Measurements from ENCODE around the gene ALG9. TPM values are rescaled to one million over a fixed set of nuclear protein-coding genes. Genes with fewer than 3 reads are reported as not detected.

Gene ALG9
- polyA plus RNA-seq, 1 experiment, result 40.0 TPM

GRCh38 chr11:111838054-111838453, 33.3 kb downstream of the ALG9 start:
- H3K4me3 ChIP-seq (ENCODE audit: low read depth, low read length), result no peak overlapping the region
- ChIA-PET CTCF (interaction anchor here (1.4 kb wide), 1 partner anchor 61 kb away, joined by 4 read pairs; no protein-coding TSS in a partner anchor), POLR2A (no interaction called here)
- DNase-seq (ENCODE audit: low read depth, low spot score), result no peak
- no peak for TF ChIP-seq CTCF (IDR thresholded peaks at IDR 0.05; ENCODE audit: low read depth, low read length)
- no peak overlapping the region for H3K27ac ChIP-seq (ENCODE audit: low read depth, low read length)
- no peaks in the 10 kb centered on the region for H3K27me3 ChIP-seq (ENCODE audit: control insufficient read depth, insufficient read depth, low read length)
- H3K9me3 ChIP-seq (ENCODE audit: control insufficient read depth, insufficient read depth, low read length), result no peaks in the 10 kb centered on the region

- DNase-seq (ENCODE audit: low read depth, low spot score), result no peak
- TF ChIP-seq CTCF (IDR thresholded peaks at IDR 0.05; ENCODE audit: low read depth, low read length), result no peak
- Histone ChIP-seq H3K27me3 (ENCODE audit: control insufficient read depth, insufficient read depth, low read length) (no peaks in the 10 kb centered on the region), H3K4me3 (ENCODE audit: low read depth, low read length) (no peak overlapping the region), H3K9me3 (ENCODE audit: control insufficient read depth, insufficient read depth, low read length) (no peaks in the 10 kb centered on the region), H3K27ac (ENCODE audit: low read depth, low read length) (no peak overlapping the region)
- ChIA-PET CTCF (interaction anchor here (1.4 kb wide), 1 partner anchor 61 kb away, joined by 4 read pairs; no protein-coding TSS in a partner anchor), POLR2A (no interaction called here)
These were observed 34.0 kb downstream of the ALG9 start for GRCh38 chr11:111837366-111837891.

- Histone ChIP-seq H3K9me3 (ENCODE audit: control insufficient read depth, insufficient read depth, low read length) (no peaks in the 10 kb centered on the region), H3K4me3 (ENCODE audit: low read depth, low read length) (no peak overlapping the region), H3K27me3 (ENCODE audit: control insufficient read depth, insufficient read depth, low read length) (no peaks in the 10 kb centered on the region), H3K27ac (ENCODE audit: low read depth, low read length) (no peak overlapping the region)
- no peak for TF ChIP-seq CTCF (IDR thresholded peaks at IDR 0.05; ENCODE audit: low read depth, low read length)
- POLR2A ChIA-PET, result no interaction called here
- no peak for DNase-seq (ENCODE audit: low read depth, low spot score)
- CTCF ChIA-PET, result no interaction called here
These were observed 34.7 kb downstream of the ALG9 start for GRCh38 chr11:111836721-111837120.

- POLR2A ChIA-PET, result no interaction called here
- CTCF ChIA-PET, result no interaction called here
- no peaks in the 10 kb centered on the region for H3K9me3 ChIP-seq (ENCODE audit: control insufficient read depth, insufficient read depth, low read length)
- H3K27me3 ChIP-seq (ENCODE audit: control insufficient read depth, insufficient read depth, low read length), result no peaks in the 10 kb centered on the region
- H3K27ac ChIP-seq (ENCODE audit: low read depth, low read length), result no peak overlapping the region
- no peak for TF ChIP-seq CTCF (IDR thresholded peaks at IDR 0.05; ENCODE audit: low read depth, low read length)
- no peak overlapping the region for H3K4me3 ChIP-seq (ENCODE audit: low read depth, low read length)
- DNase-seq (ENCODE audit: low read depth, low spot score), result no peak
These were observed 35.2 kb downstream of the ALG9 start for GRCh38 chr11:111836162-111836561.

GRCh38 chr11:111835665-111836064, 35.7 kb downstream of the ALG9 start:
- POLR2A ChIA-PET, result interaction anchor here (0.7 kb wide), 1 partner anchor 16 kb away, joined by 3 read pairs; no protein-coding TSS in a partner anchor
- no peak for DNase-seq (ENCODE audit: low read depth, low spot score)
- no peaks in the 10 kb centered on the region for H3K9me3 ChIP-seq (ENCODE audit: control insufficient read depth, insufficient read depth, low read length)
- no peak overlapping the region for H3K27ac ChIP-seq (ENCODE audit: low read depth, low read length)
- H3K4me3 ChIP-seq (ENCODE audit: low read depth, low read length), result no peak overlapping the region
- CTCF ChIA-PET, result no interaction called here
- TF ChIP-seq CTCF (IDR thresholded peaks at IDR 0.05; ENCODE audit: low read depth, low read length), result no peak
- H3K27me3 ChIP-seq (ENCODE audit: control insufficient read depth, insufficient read depth, low read length), result no peaks in the 10 kb centered on the region

All from AG04450 (cell line).